ENCODE results near the gene GCFC2.
A peak's percentile ranks its signal among the peaks of the same experiment; 100 is the strongest.

Gene GCFC2

DNA sequence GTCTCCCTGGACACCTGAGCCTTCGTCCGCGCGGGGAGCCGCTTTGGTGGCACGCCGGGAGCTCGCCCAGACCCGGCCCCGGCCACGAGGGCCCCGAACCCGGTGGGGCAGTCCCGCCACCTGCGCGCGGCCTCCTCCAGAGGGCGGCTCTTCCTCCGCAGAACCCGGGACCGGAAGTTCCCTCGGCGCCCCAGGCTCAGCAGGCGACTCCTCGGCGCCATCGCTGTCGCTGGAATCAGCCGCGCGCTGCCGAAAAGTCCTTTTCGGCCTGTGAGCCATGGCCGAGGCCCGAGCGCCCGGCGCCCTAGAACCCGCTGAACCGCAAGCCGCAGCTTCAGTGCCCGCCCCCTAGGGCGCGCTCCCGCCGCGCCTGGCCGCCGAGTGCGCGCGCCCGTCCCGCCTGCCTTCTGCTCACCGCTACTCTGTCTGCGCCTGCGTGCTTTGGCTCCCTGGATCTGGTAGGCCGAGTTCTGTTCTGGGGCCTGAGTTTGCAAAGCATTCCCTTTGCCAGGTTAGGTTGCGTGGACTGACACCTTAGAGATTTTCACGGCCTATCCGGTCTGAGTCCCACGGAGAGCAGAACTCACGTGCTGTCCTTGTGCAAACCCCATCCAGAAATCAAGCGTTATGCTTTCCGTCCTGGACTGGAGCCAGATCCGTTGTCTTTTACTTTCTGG is at the start of gene GCFC2:
GCFC2 (minus strand) TSS at position 339 of the 677 bp plus-strand sequence; CDS start at position 279, 60 bp downstream.
- Histone ChIP-seq H3K79me2 (no peaks in the 10 kb centered on the region), H3K9me3 (ENCODE audit: control insufficient read depth, low read length) (no peaks in the 10 kb centered on the region), H3K36me3 (ENCODE audit: control insufficient read depth, insufficient read depth, low read length) (no peaks in the 10 kb centered on the region), H3K4me3 (ENCODE audit: low read depth, low read length) (peak within 1 kb of the TSS; percentile 81), H3K27ac (peak within 1 kb of the TSS; percentile 75), H3K4me1 (no peaks in the 10 kb centered on the region), H3K4me2 (ENCODE audit: low read length) (peak within 1 kb of the TSS; percentile 80), H3K9ac (peak within 1 kb of the TSS; percentile 2), H3K27me3 (ENCODE audit: control insufficient read depth, insufficient read depth, low read length) (no peaks in the 10 kb centered on the region), H2AFZ (peak within 1 kb of the TSS; percentile 89)
- TF ChIP-seq, protein P1, sequence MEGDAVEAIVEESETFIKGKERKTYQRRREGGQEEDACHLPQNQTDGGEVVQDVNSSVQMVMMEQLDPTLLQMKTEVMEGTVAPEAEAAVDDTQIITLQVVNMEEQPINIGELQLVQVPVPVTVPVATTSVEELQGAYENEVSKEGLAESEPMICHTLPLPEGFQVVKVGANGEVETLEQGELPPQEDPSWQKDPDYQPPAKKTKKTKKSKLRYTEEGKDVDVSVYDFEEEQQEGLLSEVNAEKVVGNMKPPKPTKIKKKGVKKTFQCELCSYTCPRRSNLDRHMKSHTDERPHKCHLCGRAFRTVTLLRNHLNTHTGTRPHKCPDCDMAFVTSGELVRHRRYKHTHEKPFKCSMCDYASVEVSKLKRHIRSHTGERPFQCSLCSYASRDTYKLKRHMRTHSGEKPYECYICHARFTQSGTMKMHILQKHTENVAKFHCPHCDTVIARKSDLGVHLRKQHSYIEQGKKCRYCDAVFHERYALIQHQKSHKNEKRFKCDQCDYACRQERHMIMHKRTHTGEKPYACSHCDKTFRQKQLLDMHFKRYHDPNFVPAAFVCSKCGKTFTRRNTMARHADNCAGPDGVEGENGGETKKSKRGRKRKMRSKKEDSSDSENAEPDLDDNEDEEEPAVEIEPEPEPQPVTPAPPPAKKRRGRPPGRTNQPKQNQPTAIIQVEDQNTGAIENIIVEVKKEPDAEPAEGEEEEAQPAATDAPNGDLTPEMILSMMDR (IDR thresholded peaks at IDR 0.05): peak; percentile 36

DNA sequence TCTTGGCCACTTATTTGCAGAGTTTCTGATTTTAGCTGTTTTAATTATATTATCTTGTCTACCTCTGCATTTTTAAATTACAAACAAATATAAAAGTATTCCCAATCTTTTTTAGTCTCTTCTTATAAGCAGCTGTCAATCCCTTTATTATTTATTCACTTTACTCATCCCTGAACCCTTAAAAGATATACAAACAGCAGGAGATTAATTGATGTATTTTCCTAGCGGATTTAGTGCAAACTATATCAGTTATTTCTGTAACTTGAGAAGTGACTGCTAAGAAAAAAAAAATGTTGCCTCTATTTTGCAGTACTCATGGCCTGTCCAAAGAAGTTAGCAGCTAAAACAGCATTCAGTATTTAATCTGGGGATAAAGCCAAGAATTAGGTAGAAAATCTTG is 42.1 kb upstream of the GCFC2 start:
- peak overlapping the region; percentile 27 for H2AFZ ChIP-seq
- H3K27me3 ChIP-seq (ENCODE audit: control insufficient read depth, insufficient read depth, low read length): no peaks in the 10 kb centered on the region
- TF ChIP-seq, protein P1 (IDR thresholded peaks at IDR 0.05): no peak
- no peaks in the 10 kb centered on the region for H3K36me3 ChIP-seq (ENCODE audit: control insufficient read depth, insufficient read depth, low read length)
- H3K4me3 ChIP-seq (ENCODE audit: low read depth, low read length): no peak overlapping the region
- H3K79me2 ChIP-seq: no peaks in the 10 kb centered on the region
- no peaks in the 10 kb centered on the region for H3K9me3 ChIP-seq (ENCODE audit: control insufficient read depth, low read length)
- H3K4me2 ChIP-seq (ENCODE audit: low read length): no peak overlapping the region
- peaks cover 8% of the 10 kb centered on the region for H3K4me1 ChIP-seq
- no peak overlapping the region for H3K27ac ChIP-seq
- H3K9ac ChIP-seq: no peak overlapping the region

DNA sequence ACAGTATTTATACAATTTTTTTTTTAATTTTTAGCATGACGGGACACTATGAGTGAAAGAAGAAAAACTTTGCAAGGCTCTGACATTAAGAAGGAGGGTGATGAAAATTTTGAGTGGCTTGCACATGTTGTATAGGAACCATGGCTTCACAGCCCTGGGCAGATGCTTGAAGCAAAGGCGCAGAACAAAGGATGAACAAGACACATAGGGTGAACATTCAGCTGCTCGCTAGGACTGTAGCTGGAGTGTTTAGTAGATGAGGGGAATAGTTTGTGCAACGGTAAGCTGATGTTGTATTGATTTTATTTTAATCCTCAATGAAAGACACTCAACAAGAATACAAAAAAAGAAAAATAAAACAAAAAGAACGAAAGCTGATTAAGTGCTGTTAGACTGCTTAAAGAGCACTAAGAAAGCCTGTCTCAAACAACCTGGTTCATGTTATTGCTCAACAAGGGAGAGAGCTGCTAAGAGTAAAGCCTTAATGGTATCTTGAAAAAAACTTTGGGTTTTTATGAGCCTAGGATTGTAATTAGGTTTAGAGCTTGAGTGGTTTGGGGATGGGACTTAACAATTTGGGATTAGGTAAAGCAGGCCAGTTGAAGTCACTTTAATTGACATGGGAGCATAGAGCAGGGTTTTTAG is 41.2 kb upstream of the GCFC2 start:
- TF ChIP-seq, protein P1 (IDR thresholded peaks at IDR 0.05): no peak
- no peaks in the 10 kb centered on the region for H3K79me2 ChIP-seq

DNA sequence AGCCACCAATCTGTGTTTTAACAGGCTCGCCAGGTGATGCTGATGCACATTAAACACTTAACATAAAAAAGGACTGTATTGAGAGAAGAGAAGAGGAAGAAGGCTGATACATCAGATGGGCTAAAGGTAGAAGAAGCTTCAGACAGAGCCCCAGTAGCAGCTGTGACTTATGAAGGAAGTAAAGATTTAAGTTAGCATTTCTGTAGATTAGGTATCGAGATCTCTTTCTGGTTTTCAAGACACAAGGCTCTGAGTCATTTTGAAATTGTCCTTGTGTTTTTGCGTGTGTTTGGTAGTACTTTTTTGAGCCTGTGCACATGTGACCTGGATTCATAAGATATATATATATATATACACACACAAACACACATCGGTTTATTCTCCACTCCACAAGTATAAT is 40.6 kb upstream of the GCFC2 start:
- H3K4me2 ChIP-seq (ENCODE audit: low read length): no peak overlapping the region
- no peak overlapping the region for H3K27ac ChIP-seq
- H3K4me3 ChIP-seq (ENCODE audit: low read depth, low read length): no peak overlapping the region
- TF ChIP-seq, protein P1 (IDR thresholded peaks at IDR 0.05): no peak
- H3K36me3 ChIP-seq (ENCODE audit: control insufficient read depth, insufficient read depth, low read length): no peaks in the 10 kb centered on the region
- no peaks in the 10 kb centered on the region for H3K27me3 ChIP-seq (ENCODE audit: control insufficient read depth, insufficient read depth, low read length)
- peaks cover 8% of the 10 kb centered on the region for H3K4me1 ChIP-seq
- H3K9me3 ChIP-seq (ENCODE audit: control insufficient read depth, low read length): no peaks in the 10 kb centered on the region
- H3K9ac ChIP-seq: no peak overlapping the region
- no peaks in the 10 kb centered on the region for H3K79me2 ChIP-seq
- H2AFZ ChIP-seq: no peak overlapping the region

More for the DNA sequence above, 41.2 kb upstream of the GCFC2 start:
- H3K4me3 ChIP-seq (ENCODE audit: low read depth, low read length): no peak overlapping the region
- H3K27me3 ChIP-seq (ENCODE audit: control insufficient read depth, insufficient read depth, low read length): no peaks in the 10 kb centered on the region
- no peak overlapping the region for H2AFZ ChIP-seq
- H3K4me2 ChIP-seq (ENCODE audit: low read length): no peak overlapping the region
- H3K4me1 ChIP-seq: peaks cover 8% of the 10 kb centered on the region
- H3K27ac ChIP-seq: no peak overlapping the region
- no peaks in the 10 kb centered on the region for H3K9me3 ChIP-seq (ENCODE audit: control insufficient read depth, low read length)
- H3K36me3 ChIP-seq (ENCODE audit: control insufficient read depth, insufficient read depth, low read length): no peaks in the 10 kb centered on the region
- H3K9ac ChIP-seq: no peak overlapping the region

Measured in parathyroid adenoma (tissue), 2 donors.